Measurements from ENCODE around the gene ZDHHC14.

Gene ZDHHC14

DNA sequence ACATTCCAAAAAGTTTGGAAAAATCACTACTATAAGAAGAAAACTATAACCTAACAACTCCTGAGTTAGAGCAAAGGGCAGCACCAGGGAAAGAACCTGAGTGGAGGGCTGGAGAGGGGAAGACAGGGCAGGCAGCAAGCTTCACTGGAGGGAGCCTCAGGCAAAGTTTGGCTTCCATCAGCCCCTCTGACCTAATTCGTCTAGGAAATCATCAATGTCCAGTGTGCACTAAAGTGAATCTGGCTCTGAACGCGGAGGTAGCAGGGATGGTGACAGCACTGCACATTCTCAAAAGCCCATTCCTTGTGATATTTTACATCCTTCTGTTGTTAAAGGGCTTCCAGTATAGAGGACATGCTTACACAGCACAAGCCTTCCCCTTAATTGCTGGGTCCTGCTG lies 87.1 kb downstream of the ZDHHC14 start:
- no peak for DNase-seq

DNA sequence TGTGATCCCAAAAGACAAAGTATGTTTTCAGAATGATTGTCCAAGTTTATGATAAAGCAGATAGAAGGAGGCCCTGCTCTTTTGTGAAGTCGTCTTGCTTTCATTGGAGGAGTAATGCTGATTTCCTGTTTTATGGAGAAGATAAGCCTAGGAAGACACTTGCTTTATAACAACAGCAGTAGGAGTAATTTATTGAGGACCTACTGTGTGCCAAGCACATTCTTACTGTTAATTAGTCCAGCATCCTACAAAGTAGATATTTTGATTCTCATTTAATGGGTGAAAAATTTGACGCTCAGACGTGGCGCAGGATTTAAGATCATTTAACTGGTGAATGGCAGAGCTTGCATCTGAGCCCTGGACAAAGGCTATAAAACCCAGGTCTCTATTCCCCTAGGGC lies 87.6 kb downstream of the ZDHHC14 start:
- DNase-seq = no peak

- no peak for DNase-seq
These were observed 88.4 kb downstream of the ZDHHC14 start for GRCh38 chr6:157469378-157469777.

- no peak for DNase-seq
These were observed 90.2 kb downstream of the ZDHHC14 start for GRCh38 chr6:157471077-157471686.

GRCh38 chr6:157471895-157472686 lies 91.1 kb downstream of the ZDHHC14 start:
- DNase-seq = no peak

DNA sequence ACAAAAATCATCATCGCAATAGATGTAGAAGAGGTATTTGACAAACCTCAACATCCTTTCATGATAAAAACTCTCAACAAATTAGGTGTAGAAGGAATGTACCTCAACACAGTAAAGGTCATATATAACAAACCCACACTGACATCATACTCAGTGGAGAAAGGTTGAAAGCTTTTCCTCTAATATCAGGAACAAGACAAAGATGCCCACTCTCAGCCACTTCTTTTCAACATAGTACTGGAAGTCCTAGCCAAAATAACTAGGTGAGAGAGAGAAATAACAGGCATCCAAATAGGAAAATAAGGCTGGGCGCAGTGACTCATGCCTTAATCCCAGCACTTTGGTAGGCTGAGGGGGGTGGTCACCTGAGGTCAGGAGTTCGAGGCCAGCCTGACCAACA lies 95.8 kb downstream of the ZDHHC14 start:
- no peak for DNase-seq

DNA sequence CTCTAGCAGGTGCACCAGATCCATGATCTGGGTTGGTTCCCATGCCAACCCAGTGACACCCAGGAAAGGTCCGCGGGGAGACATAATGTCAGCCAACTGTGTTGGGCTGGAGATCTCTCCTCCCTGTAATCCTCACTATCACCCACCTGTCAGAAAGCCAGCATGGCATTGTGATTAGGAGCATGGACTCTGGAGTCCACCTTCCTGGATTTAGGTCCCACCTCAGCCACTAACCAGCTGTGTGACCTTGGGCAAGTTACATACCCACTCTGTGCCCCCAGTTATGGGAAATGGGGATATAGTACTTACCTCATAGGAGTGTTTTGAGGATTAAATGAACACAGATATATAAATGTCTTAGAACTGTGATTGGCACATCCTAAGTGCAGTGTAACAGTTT lies 97.9 kb downstream of the ZDHHC14 start:
- no peak for DNase-seq

DNA sequence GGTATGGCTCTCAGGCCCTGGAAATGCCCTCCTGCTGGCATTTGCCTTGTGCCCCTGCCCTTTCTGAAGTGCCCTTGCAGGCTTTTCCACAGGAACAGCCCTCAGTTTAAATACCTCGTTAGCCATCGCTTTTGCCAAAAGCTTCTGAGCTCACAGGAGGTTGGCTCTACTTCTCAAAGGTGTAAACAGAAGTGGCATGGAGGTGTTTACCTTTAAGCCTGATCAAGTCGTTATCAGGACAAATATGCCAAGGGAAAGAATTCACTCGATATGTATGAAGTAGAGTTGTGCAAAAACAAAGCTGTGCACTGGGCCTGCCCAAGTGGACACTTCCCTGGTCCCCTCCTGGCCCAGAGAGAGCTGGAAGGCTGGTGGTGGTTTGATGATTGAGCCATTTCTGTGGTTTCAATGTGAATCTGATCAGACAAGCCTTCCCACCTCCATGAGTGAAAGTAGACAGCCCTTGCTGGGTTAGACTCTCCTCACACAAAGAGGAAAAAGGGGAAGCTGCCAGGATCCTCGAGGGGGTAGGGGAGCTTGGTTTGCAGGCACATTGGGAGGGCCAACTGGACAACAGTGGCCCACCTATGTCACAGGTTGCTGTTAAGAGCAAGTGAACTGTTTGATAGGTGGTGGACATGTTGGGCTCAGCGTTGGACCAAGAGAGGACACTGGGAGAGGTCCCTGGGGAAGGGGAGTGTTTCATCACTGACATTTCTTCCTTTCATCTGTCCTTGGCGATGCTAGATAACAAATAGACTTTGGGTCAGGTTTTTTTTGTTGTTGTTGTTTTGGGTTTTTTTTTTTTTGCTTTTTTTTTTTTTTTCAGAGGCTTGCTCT lies 98.7 kb downstream of the ZDHHC14 start:
- no peak for DNase-seq

- no peak for DNase-seq
These were observed 100.3 kb downstream of the ZDHHC14 start for GRCh38 chr6:157481189-157481864.

DNA sequence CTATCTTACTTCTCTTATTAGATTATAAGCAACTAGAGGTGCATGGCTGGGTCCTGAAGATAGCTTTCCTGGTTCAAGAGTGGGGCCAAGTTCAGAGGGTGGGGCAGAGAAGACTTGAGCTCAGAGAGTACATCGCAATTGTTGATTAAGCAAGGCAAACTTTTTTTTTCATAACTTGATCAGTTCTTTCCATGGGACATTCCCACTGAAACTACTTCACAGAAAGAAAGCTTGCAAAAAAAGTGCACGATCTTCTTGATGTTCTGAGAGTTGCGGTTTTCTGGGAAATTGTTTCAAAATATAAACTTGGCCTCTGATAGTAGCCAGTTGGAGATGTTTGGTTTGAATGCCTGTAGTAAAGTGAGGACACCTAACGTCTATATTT lies 100.9 kb downstream of the ZDHHC14 start:
- no peak for DNase-seq

GRCh38 chr6:157483770-157484169 lies 102.8 kb downstream of the ZDHHC14 start:
- no peak for DNase-seq

GRCh38 chr6:157484181-157484580 lies 103.2 kb downstream of the ZDHHC14 start:
- no peak for DNase-seq

DNA sequence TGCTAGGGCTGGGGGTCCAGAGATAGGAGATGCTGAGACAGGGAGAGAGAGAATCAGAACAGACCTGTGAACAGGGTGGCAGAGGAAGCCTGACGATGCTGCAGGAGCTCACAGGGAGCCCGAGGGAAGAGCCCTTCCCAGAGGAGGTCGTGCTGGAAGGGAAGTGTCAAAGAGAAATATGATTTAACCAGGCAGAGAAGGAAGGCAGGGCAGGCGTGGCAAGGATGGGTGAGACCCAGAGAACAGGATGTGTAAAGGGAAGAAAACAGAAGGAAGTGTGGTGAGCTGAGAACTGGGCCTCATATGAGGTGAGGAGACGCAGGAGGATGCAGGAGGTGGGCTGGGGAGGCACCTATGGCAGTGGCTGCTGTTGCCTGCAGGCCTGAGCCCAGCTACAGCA lies 105.6 kb downstream of the ZDHHC14 start:
- DNase-seq = no peak

- no peak for DNase-seq
These were observed 106.3 kb downstream of the ZDHHC14 start for GRCh38 chr6:157487110-157487773.

GRCh38 chr6:157488058-157488457 lies 107.1 kb downstream of the ZDHHC14 start:
- no peak for DNase-seq

DNA sequence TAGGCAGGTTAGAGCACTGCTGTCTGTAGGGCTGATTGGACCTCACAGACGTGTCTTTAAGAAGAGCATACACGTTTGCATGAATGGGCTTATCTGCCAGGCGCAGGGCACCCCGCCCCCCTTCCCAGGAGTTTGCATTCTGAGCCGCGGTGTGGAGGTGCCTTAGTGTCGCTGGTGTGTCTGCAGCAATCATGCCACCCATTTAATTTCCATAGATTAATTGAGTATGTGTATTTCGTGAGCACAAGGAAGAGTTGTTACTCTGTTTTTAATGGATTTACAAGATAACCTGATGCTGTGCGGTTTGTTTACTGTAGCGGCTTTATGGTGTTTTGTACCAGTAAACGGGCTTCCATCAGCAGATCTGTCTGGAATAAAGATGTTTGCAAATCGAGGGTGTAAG lies 107.7 kb downstream of the ZDHHC14 start:
- DNase-seq = no peak

DNA sequence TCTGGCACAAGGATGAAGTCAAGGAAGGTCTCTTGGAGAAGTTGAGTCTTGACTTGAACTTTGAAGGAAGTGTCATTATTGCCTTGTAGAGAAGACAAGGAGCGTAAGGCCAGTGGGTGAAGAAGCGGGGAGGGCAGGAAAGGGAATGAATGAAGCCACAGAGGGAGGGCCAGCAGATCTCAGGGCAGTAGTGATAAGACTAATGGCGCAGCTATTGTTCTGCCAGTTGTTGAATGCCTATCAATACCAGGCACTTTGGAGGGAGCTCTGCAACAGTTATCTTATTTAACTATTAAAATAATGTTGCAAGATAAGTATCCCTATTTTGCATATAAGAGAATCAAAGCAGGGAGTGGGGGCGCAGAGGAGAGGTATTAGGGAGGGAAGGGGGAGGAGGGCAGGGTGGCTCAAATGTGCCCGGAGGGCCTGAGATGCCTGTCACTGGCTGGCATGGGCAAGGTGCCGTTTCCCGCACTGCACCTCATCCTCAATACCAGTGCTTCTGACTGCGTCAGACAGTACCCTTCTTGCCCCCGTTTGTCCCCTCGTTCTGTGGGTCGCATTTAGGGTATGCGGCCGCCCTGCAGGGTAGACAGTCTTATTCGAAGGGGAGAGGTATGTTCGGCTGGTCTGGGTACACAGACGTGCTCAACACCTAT lies 109.8 kb downstream of the ZDHHC14 start:
- no peak for DNase-seq

GRCh38 chr6:157491571-157492232 lies 110.7 kb downstream of the ZDHHC14 start:
- DNase-seq = no peak

- no peak for DNase-seq
These were observed 111.3 kb downstream of the ZDHHC14 start for GRCh38 chr6:157492249-157492648.

DNA sequence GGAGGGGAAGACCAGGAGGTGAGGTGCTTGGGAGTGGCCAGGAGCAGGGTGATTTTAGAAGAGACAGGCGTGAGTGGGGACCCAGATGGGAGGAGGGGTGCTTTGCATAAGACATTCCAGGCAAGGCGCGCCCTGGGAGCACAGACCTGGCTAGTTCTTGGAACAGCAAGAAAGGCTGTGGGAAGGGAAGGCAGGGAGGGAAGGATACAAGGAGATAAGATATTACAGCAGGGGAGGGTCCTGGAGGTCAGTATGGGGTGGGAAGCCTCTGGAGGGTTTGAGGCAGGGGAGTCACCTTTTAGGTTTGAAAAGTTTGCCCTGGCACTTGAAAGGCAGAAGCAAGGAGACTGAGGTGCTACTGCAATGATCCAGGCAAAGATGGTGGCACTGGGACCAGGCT lies 111.8 kb downstream of the ZDHHC14 start:
- DNase-seq = no peak

- no peak for DNase-seq
These were observed 112.2 kb downstream of the ZDHHC14 start for GRCh38 chr6:157493173-157493572.

GRCh38 chr6:157493576-157493975 lies 112.6 kb downstream of the ZDHHC14 start:
- no peak for DNase-seq

Data from NCI-H2107 (cell line).